Gastrocnemius medialis (tissue), 4 donors: ENCODE data around the gene DPYSL4.

Experiments used
- CTCF ChIP-seq, 5 experiments: fragments of 450-650 bp in 3 of 5; fragments of 200-600 bp in 2 of 5; sonication (generic) in 2 of 5; IDR thresholded peaks in 4 of 5; conservative IDR thresholded peaks in 1 of 5; 1 replicate in 4 of 5; 2 replicates in 1 of 5; pipeline ENCODE4 v1.5.1; 2016 to 2019; ENCODE audit warnings: antibody characterized with exemption in 5 of 5, mild to moderate bottlenecking in 3 of 5, moderate library complexity in 3 of 5
- POLR2A ChIP-seq, 2 donors: fragments of 450-650 bp; IDR thresholded peaks; one replicate each; pipeline ENCODE4 v1.6.1; 2017; ENCODE audit warnings: antibody characterized with exemption in 2 of 2, mild to moderate bottlenecking in 2 of 2, moderate library complexity in 2 of 2

- TF ChIP-seq CTCF (IDR thresholded peaks at IDR 0.05 in 4 of 5, conservative IDR thresholded peaks at IDR 0.05 in 1 of 5) (no peak), POLR2A (IDR thresholded peaks at IDR 0.05) (no peak)
Measured at GRCh38 chr10:132237871-132238270, 51.1 kb downstream of the DPYSL4 start.
